ENCODE data around the gene PNMA6E.

Gene PNMA6E

DNA sequence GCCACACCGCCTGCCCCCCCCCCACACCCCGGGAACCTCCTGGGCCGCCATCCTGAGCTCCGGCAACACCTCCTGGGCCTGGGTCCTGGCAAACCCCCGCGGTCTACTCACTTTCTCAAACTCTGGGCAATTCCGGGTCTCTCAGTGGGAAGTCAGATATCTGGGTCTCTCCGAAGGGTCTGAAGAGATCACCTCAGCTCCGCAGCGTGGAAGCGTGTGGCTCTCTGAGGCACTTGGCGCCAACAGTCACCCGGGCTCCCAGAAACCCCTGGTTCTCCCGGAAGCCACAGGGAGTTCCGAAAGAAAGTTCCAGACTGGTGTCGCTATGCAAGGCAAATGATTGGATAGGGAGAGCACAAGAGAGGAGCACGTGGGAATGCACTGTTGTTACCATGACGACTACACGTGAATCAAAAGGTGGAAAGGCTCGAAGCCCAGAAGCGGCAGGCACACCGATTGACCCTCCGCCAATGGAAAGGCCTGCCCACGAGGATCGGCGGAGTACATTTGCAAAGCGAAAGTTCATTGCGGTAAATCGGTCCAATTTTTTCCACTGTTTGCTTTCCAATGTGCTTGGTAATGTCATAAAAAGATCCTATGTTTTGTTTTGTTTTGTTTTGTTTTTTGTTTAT is at the start of gene PNMA6E:
Gene PNMA6E (minus strand): TSS at position 218 of the 632 bp plus-strand sequence. CDS start 2,501 bp downstream, outside the sequence.
- no peak within 1 kb of the TSS for H2AFZ ChIP-seq (ENCODE audit: low read length, unreplicated experiment)

DNA sequence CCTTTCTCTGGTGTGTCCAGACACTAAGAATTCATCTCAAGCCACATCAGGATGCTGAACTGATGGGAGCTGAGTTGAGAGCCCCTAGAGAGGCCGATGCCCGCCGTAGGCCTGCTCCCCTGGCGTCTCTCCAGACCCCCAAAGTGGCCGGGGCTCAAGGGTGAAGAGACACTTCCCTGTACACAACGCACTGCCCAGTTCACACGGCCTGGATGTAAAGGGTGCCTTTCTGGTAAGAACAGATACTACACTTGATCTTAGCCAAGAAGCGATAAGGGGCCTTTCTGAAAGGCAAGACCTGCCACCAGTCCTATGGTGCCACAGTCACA is 49.8 kb upstream of the PNMA6E start:
- no peaks in the 10 kb centered on the region for H3K79me2 ChIP-seq (ENCODE audit: control insufficient read depth, insufficient read depth, low read length, unreplicated experiment)
- no peak overlapping the region for H3K27ac ChIP-seq (ENCODE audit: low read depth, low read length)
- no peak overlapping the region for H3K4me3 ChIP-seq (ENCODE audit: low read depth, low read length)
- no peak overlapping the region for H2AFZ ChIP-seq (ENCODE audit: low read length, unreplicated experiment)
- H3K27me3 ChIP-seq (ENCODE audit: insufficient read depth, low read length), result no peaks in the 10 kb centered on the region
- H3K36me3 ChIP-seq (ENCODE audit: insufficient read depth, low read length), result no peaks in the 10 kb centered on the region
- no peaks in the 10 kb centered on the region for H3K4me1 ChIP-seq (ENCODE audit: control insufficient read depth, insufficient read depth, low read length, unreplicated experiment)

More for the DNA sequence above, at the start of gene PNMA6E:
- Histone ChIP-seq H3K36me3 (ENCODE audit: insufficient read depth, low read length) (no peaks in the 10 kb centered on the region), H3K27ac (ENCODE audit: low read depth, low read length) (no peak within 1 kb of the TSS), H3K4me3 (ENCODE audit: low read depth, low read length) (no peak within 1 kb of the TSS), H3K4me1 (ENCODE audit: control insufficient read depth, insufficient read depth, low read length, unreplicated experiment) (no peaks in the 10 kb centered on the region), H3K79me2 (ENCODE audit: control insufficient read depth, insufficient read depth, low read length, unreplicated experiment) (no peaks in the 10 kb centered on the region), H3K27me3 (ENCODE audit: insufficient read depth, low read length) (peaks cover 10% of the 10 kb centered on the region; the same call in 1 of the 2 replicates)

DNA sequence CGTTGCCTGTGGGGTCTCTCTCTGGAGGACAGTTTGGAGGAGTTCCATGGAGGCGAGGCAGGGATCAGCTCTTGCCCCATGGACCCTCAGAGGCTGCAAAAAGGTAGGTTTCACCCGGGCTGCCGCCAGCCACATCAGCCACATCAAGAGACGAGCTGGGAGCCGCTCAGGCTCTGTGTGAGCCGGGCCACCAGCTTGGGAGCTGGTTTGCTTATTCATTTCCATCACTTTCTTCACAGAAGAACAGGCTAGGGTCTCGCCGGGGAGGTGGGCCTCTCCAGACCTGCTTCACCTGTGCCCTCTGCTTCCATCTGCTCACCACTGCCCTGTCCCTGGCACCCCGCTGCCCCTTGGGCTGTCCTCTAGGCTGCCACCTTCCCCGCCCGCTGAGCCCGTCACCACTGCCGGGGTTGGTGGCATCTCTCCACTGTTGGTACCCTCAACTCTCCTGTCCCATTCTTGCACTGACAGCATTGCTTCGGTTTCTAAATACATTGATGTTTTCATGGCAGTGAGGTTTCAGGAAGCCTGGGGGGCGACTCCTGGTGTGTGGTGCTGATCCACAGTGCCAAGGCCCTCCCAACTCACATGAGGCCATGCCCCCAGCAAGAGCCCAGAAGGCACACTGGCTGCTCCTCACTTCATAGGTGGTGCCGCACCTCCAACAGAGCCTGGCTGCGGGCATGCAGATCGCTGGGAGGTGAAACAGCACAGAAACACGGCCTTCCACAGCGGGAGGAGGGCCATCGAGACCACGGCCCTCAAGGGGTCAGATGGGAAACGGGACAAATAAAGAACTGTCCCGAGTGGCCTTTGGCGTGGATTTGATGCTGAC is 49.2 kb upstream of the PNMA6E start:
- no peaks in the 10 kb centered on the region for H3K79me2 ChIP-seq (ENCODE audit: control insufficient read depth, insufficient read depth, low read length, unreplicated experiment)
- no peaks in the 10 kb centered on the region for H3K27me3 ChIP-seq (ENCODE audit: insufficient read depth, low read length)

DNA sequence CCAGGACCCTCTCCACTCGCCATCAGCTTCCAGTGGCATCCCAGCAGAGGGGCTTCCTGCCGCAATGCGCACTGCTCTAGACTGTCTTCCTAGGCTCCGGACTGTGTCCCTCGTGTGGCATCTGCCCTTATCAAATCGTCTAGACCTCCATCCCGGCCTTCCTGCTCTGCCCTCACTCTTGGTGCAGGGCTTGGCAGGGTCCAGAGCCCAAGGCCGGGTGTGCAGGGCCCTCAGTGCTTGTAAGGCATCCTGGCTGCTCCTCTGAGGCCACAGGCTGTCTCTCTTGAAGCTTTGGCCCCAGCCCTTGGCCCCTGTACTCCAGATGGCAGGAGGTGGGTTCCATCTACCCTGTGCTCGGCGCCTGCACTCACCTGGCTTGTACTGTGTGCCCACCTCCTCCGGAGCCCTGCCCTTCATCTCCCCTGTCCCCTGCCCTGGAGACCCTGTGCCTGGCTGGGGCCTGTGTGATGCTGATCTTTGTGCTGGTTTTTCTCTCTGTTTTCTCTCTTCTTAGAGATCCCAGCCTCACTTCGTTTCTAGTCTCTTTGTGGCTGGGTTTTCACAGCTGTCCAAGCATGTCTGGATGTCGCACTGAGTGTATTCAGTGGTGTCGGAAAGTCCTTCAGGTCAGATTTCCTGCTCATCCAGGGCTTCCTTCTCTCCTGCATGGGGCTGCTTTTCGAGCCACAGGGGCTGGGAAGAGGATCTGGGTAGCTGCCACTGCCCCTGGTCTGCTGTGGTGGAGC is 48.4 kb upstream of the PNMA6E start:
- Histone ChIP-seq H3K79me2 (ENCODE audit: control insufficient read depth, insufficient read depth, low read length, unreplicated experiment) (no peaks in the 10 kb centered on the region), H2AFZ (ENCODE audit: low read length, unreplicated experiment) (no peak overlapping the region), H3K27me3 (ENCODE audit: insufficient read depth, low read length) (no peaks in the 10 kb centered on the region), H3K4me3 (ENCODE audit: low read depth, low read length) (no peak overlapping the region), H3K27ac (ENCODE audit: low read depth, low read length) (no peak overlapping the region), H3K36me3 (ENCODE audit: insufficient read depth, low read length) (no peaks in the 10 kb centered on the region), H3K4me1 (ENCODE audit: control insufficient read depth, insufficient read depth, low read length, unreplicated experiment) (no peaks in the 10 kb centered on the region)

More for the DNA sequence above, 49.2 kb upstream of the PNMA6E start:
- no peak overlapping the region for H3K4me3 ChIP-seq (ENCODE audit: low read depth, low read length)
- no peaks in the 10 kb centered on the region for H3K36me3 ChIP-seq (ENCODE audit: insufficient read depth, low read length)
- H3K4me1 ChIP-seq (ENCODE audit: control insufficient read depth, insufficient read depth, low read length, unreplicated experiment), result no peaks in the 10 kb centered on the region
- no peak overlapping the region for H2AFZ ChIP-seq (ENCODE audit: low read length, unreplicated experiment)
- H3K27ac ChIP-seq (ENCODE audit: low read depth, low read length), result no peak overlapping the region

DNA sequence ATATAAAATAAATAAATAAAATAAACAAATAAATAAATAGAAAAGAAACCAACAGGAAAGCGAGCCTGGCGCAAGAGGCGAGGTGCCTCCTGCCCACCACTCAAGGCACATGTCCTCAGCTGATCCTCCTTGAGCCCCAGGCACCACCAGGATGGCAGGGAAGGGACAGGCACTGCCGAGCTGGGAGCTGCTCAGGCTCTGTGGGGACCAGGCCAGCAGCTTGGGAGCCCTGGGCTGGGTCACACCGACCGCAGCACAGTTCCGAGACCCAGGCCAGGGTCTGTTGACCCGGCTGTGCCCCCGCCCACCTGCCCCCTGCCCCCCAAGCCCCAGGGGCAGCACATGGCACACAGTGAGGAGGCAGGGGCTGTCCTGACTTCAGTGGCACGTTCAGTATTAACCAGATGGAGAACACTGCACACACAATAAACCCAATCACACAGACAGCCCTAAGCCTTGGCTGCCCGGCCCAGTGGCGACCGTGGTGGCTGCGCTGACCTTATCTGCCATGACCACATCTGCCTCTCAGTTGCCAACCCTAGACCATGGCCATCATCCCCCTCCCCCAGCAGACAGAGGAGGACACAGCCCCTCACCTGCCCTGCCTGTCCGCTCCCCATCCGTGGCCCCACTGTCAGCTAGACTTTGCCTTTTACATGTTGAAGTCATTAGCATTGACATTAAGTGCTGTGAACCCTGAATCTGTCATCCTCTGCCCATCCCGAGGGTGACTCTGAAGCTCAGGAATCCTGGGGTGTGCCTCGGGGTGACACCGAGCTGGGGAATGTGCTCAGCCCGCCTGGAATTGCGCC is 47.6 kb upstream of the PNMA6E start:
- Histone ChIP-seq H3K79me2 (ENCODE audit: control insufficient read depth, insufficient read depth, low read length, unreplicated experiment) (no peaks in the 10 kb centered on the region), H3K4me3 (ENCODE audit: low read depth, low read length) (no peak overlapping the region), H3K27ac (ENCODE audit: low read depth, low read length) (no peak overlapping the region), H3K4me1 (ENCODE audit: control insufficient read depth, insufficient read depth, low read length, unreplicated experiment) (no peaks in the 10 kb centered on the region), H2AFZ (ENCODE audit: low read length, unreplicated experiment) (no peak overlapping the region), H3K27me3 (ENCODE audit: insufficient read depth, low read length) (no peaks in the 10 kb centered on the region), H3K36me3 (ENCODE audit: insufficient read depth, low read length) (no peaks in the 10 kb centered on the region)

DNA sequence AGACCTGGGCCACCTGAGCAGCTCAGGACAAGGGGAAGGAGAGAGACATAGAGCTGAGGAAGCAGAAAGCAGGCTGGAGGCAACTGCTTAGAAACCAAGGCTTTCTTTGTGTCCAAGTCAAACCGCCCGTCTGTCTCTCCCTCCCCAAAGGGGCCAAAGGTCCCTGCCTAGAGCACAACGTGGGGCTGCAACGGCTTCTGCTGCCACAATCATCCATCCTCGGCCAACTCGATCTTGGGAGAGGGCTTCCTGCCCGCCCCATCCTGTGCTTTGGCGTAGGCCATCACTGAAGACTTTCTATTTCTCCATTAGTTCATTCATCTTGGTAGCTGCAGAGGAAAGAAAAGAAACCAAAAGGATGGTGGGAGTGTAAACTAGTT is 46.4 kb upstream of the PNMA6E start:
- H3K27me3 ChIP-seq (ENCODE audit: insufficient read depth, low read length), result no peaks in the 10 kb centered on the region
- H3K36me3 ChIP-seq (ENCODE audit: insufficient read depth, low read length), result no peaks in the 10 kb centered on the region
- no peak overlapping the region for H3K27ac ChIP-seq (ENCODE audit: low read depth, low read length)
- no peak overlapping the region for H3K4me3 ChIP-seq (ENCODE audit: low read depth, low read length)
- no peaks in the 10 kb centered on the region for H3K79me2 ChIP-seq (ENCODE audit: control insufficient read depth, insufficient read depth, low read length, unreplicated experiment)
- no peak overlapping the region for H2AFZ ChIP-seq (ENCODE audit: low read length, unreplicated experiment)
- no peaks in the 10 kb centered on the region for H3K4me1 ChIP-seq (ENCODE audit: control insufficient read depth, insufficient read depth, low read length, unreplicated experiment)

DNA sequence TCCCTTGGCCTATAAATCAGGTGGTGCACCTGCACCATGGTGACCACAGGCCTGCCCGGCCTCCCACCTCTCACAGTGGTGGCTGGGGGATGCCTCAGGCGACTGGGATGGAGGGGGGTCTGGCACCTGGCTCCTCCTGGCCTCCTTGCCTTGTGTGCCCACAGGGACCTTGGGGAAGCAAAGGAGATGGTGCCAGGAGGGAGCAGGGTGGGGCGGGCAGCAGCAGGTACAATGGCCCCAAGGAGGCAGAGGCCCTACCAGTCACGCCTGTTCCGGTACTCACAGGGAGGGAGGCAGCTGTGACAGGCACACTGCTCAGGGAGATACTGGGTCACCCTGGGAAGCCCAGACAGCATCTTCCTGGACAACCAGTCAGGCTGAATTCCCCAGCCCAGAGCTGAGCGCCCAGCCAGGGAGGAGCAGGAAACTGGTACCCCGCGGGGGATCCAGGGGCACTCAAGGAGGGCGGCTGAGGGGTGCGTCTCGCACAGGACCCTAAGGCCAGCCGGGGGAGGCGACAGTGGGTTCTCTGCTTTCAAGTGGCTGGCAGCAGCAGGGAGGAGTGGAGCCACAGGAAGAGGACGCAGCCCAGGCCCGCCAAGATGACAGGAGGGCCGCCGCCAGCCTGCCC is 45.9 kb upstream of the PNMA6E start:
- Histone ChIP-seq H3K36me3 (ENCODE audit: insufficient read depth, low read length) (no peaks in the 10 kb centered on the region), H3K79me2 (ENCODE audit: control insufficient read depth, insufficient read depth, low read length, unreplicated experiment) (no peaks in the 10 kb centered on the region), H3K27me3 (ENCODE audit: insufficient read depth, low read length) (no peaks in the 10 kb centered on the region), H3K4me1 (ENCODE audit: control insufficient read depth, insufficient read depth, low read length, unreplicated experiment) (no peaks in the 10 kb centered on the region), H3K27ac (ENCODE audit: low read depth, low read length) (no peak overlapping the region), H3K4me3 (ENCODE audit: low read depth, low read length) (no peak overlapping the region), H2AFZ (ENCODE audit: low read length, unreplicated experiment) (no peak overlapping the region)

DNA sequence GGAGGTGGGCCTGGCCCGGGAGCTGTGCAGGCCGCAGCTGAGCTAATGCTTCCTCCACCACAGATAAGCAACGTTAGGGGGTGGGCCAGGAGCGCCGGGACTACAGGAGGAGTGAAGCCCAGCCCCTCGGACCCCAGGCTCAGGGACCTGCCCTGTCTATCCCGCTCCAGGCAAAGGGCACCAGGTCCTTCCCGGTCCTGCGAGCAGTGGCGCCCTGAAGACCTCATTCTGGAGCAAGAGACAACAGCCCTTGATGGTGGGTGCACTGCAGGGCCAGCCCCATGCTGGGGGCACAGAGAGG is 45.4 kb upstream of the PNMA6E start:
- Histone ChIP-seq H3K27me3 (ENCODE audit: insufficient read depth, low read length) (no peaks in the 10 kb centered on the region), H3K79me2 (ENCODE audit: control insufficient read depth, insufficient read depth, low read length, unreplicated experiment) (no peaks in the 10 kb centered on the region), H3K27ac (ENCODE audit: low read depth, low read length) (no peak overlapping the region), H2AFZ (ENCODE audit: low read length, unreplicated experiment) (no peak overlapping the region), H3K36me3 (ENCODE audit: insufficient read depth, low read length) (no peaks in the 10 kb centered on the region), H3K4me1 (ENCODE audit: control insufficient read depth, insufficient read depth, low read length, unreplicated experiment) (no peaks in the 10 kb centered on the region), H3K4me3 (ENCODE audit: low read depth, low read length) (no peak overlapping the region)

DNA sequence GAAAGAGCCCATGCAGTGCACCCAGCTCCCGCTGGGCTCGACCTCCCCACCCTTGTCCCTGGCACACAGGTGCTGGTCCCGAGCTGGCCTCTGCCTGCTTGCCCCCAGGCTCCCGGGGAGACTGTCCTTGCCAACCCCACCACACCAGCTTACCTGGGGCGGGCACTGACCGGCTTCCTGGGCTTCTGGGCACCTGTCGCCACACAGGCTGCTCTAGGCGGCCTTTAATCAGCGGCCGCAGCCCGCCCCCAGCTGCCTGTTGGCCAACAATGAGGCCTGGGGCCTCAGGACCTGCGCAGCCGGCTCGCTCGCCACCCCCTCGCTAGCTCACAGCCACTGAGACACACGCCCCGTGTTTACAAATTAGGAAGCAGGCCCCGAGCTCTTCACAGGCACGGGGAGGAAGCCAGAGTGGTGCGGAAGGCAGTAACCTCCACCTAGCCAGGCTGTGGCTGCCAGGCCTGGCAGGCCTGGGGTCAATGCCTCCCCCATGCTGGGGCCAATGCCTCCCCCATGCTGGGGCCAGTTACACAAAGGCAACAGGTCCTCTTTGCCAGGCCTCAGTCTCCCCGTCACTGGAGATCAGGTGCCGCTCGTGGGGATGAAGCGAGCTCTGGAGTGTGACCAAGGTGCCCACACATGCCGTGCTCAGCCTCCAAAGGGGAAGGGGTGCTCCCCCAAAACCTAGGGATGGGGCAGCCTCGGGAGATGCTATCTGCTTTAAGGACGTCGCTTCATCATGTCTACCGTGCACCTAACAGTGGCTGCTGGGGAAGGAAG is 44.9 kb upstream of the PNMA6E start, which contains the start of gene TREX2:
Gene TREX2 (minus strand): TSS at position 201 of the 780 bp plus-strand sequence. CDS start 626 bp downstream, outside the sequence.
- no peak within 1 kb of the TSS for H3K27ac ChIP-seq (ENCODE audit: low read depth, low read length)
- no peaks in the 10 kb centered on the region; the same call in 1 of the 2 replicates for H3K27me3 ChIP-seq (ENCODE audit: insufficient read depth, low read length)

More for the DNA sequence above, 44.9 kb upstream of the PNMA6E start, which contains the start of gene TREX2:
- Histone ChIP-seq H3K4me3 (ENCODE audit: low read depth, low read length) (no peak within 1 kb of the TSS), H3K79me2 (ENCODE audit: control insufficient read depth, insufficient read depth, low read length, unreplicated experiment) (no peaks in the 10 kb centered on the region), H2AFZ (ENCODE audit: low read length, unreplicated experiment) (no peak within 1 kb of the TSS), H3K36me3 (ENCODE audit: insufficient read depth, low read length) (no peaks in the 10 kb centered on the region), H3K4me1 (ENCODE audit: control insufficient read depth, insufficient read depth, low read length, unreplicated experiment) (no peaks in the 10 kb centered on the region)
